ENCODE data around the gene DUOX1. TPM values are rescaled to one million over a fixed set of nuclear protein-coding genes. Genes with fewer than 3 reads are reported as not detected.

DUOX1 gene
- total and polyA plus RNA-seq, 2 of the 13 experiments (the other 11 are each of a cell fraction or from before 2014, with no cell fraction given): 0.03 TPM; not detected in 1

DNA sequence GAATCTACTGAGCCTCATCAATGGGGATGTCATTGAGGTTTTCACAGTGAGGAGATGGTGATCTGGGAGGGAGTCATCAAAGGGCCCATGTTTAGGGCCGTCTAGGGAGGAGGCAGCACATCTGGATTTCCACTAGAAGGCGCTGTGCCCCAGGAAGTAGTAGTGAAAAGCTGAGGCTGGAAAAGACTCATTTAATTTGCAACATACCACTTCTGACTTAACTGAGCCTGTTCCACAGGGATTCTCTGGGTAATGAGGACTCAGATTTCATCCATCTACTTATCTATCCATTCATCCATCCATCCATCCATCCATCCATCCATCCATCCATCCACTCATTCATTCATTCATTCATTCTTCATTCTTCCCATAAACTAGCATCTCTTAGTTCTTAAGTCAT, 75.4 kb downstream of the DUOX1 start (continued):
- TF ChIP-seq ZBTB37 (CRISPR knock-in tag; IDR thresholded peaks at IDR 0.05) (no peak), ZNF24 (IDR thresholded peaks at IDR 0.05) (peak; percentile 72), GFI1 (CRISPR knock-in tag; IDR thresholded peaks at IDR 0.05; ENCODE audit: borderline replicate concordance) (peak; percentile 62; the same call in 1 of the 2 replicates), NFAT5 (CRISPR knock-in tag; IDR thresholded peaks at IDR 0.05) (no peak), ZNF121 (CRISPR knock-in tag; IDR thresholded peaks at IDR 0.05) (0 out of 2 replicates have a peak, but pooled peaks have one; percentile 15), RBFOX2 (IDR thresholded peaks at IDR 0.05; ENCODE audit: low read depth, low read length) (no peak), ZNF12 (CRISPR knock-in tag; IDR thresholded peaks at IDR 0.05) (no peak), FOSL2 (CRISPR knock-in tag; IDR thresholded peaks at IDR 0.05) (0 out of 2 replicates have a peak, but pooled peaks have one; percentile 3), RAD21 (CRISPR knock-in tag; IDR thresholded peaks at IDR 0.05) (peak; percentile 77), ZNF34 (CRISPR knock-in tag; IDR thresholded peaks at IDR 0.05; ENCODE audit: borderline replicate concordance) (no peak)
